Naive B cell (primary cell): ENCODE measurements around the gene TFCP2L1. TPM values are rescaled to one million over a fixed set of nuclear protein-coding genes. Genes with fewer than 3 reads are reported as not detected.
A peak's percentile ranks its signal among the peaks of the same experiment; 100 is the strongest.

Source experiments
- ATAC-seq, 2 donors: fragments of 150-1000 bp; cut with Tn5 transposase; 2 replicates each; pipeline ENCODE4 v1.10.0; 2021; ENCODE audit warnings: low read depth in 2 of 2, mild to moderate bottlenecking in 2 of 2, moderate library complexity in 2 of 2
- DNase-seq: peaks from one replicate; pipeline ENCODE4 v3.0.0; 2022
- H3K27ac Mint-ChIP-seq, 6 donors: one replicate each; pipeline ENCODE4 v1.8.0; 2020 to 2022; ENCODE audit warnings: mild to moderate bottlenecking in 6 of 6, mixed read lengths in 6 of 6, moderate library complexity in 5 of 6, inconsistent platforms in 2 of 6
- H3K27me3 Mint-ChIP-seq, 3 donors: one replicate each; pipeline ENCODE4 v1.8.0; 2021 to 2022; ENCODE audit warnings: mixed read lengths in 3 of 3, mild to moderate bottlenecking in 1 of 3
- H3K36me3 Mint-ChIP-seq, 2 donors: one replicate each; pipeline ENCODE4 v1.8.0; 2020 to 2022; ENCODE audit warnings: mixed read lengths in 2 of 2, inconsistent platforms in 1 of 2, mild to moderate bottlenecking in 1 of 2
- H3K4me1 Mint-ChIP-seq, 3 donors: one replicate each; pipeline ENCODE4 v1.8.0; 2020 to 2022; ENCODE audit warnings: mixed read lengths in 3 of 3, inconsistent platforms in 1 of 3, mild to moderate bottlenecking in 1 of 3, moderate library complexity in 1 of 3
- H3K4me3 Mint-ChIP-seq, 8 donors: one replicate each; pipeline ENCODE4 v1.8.0; 2020 to 2022; ENCODE audit warnings: mild to moderate bottlenecking in 8 of 8, mixed read lengths in 8 of 8, moderate library complexity in 8 of 8, inconsistent platforms in 2 of 8
- H3K9me3 Mint-ChIP-seq, 7 donors: one replicate each; pipeline ENCODE4 v1.8.0; 2020 to 2022; ENCODE audit warnings: mixed read lengths in 7 of 7, mild to moderate bottlenecking in 5 of 7, inconsistent platforms in 2 of 7, moderate library complexity in 1 of 7
- polyA plus RNA-seq, 6 donors: library from polyadenylated mRNA; unstranded; fragments of 300-500 nt; fragmentation: Illumina TruSeq; gene quantifications; one replicate each; pipeline ENCODE4 v1.2.3, GENCODE V29; 2021; ENCODE audit warnings: low read depth in 6 of 6

The TFCP2L1 gene
- polyA plus RNA-seq, 6 donors from 2014 or later, result not detected

DNA sequence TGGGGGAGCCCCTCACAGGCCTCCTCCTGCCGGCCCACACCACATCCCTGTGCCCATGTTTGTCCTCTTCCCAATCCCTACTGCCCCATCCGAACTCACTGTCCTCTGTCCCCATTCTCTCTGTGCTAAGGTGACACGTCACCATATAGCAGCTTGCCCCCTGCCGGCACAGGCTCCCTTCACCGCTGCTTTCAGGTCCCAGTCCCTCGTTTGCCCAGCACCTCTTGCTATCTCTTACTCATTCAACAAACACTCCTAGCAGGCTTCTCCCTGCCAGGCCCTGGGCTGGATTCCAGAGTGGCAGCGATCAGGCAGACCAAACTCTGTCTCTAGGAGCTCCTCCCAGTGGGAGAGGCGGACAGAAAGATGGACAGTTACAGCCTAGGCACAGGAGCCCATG is 74.3 kb downstream of the TFCP2L1 start:
- no peak overlapping the region for H3K27ac Mint-ChIP-seq
- DNase-seq (no peak), ATAC-seq (no peak)
- no peaks in the 10 kb centered on the region for H3K27me3 Mint-ChIP-seq
- H3K4me3 Mint-ChIP-seq, result peak overlapping the region in 1 of 8 donors; percentile 42
- H3K9me3 Mint-ChIP-seq, result peaks cover 0 to 2% (median 0%) of the 10 kb centered on the region in 7 donors
- no peaks in the 10 kb centered on the region for H3K4me1 Mint-ChIP-seq
- no peaks in the 10 kb centered on the region for H3K36me3 Mint-ChIP-seq

DNA sequence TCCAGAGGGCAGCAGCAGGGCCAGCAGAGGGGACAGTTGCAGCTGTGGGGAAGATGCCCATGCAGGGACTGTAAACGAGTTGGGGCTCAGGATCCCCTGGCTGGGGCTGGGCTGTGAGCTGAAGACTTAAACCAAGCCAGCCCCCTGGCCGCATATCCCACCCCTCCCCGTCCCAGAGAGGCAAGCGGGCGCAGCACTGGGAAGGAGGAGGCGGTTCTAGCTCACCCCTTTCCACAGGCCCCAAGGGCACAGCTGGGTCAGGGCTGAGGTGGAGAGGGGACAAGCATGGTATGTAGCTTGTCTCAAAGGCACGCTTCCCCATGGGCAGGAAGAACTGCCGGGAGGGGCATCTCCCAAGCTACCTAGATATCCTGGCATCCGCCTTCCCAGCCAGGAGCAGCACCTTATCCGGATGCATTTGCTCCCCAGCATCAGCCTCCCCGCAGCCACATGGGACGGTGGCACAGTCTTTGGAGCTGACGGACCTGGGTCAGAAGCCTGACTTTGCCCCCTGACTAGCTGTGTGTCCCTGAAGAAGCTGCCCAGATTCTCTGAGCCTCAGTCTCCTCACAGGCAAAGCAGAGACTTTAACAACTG is 75.9 kb downstream of the TFCP2L1 start:
- no peaks in the 10 kb centered on the region for H3K36me3 Mint-ChIP-seq
- no peak for ATAC-seq

DNA sequence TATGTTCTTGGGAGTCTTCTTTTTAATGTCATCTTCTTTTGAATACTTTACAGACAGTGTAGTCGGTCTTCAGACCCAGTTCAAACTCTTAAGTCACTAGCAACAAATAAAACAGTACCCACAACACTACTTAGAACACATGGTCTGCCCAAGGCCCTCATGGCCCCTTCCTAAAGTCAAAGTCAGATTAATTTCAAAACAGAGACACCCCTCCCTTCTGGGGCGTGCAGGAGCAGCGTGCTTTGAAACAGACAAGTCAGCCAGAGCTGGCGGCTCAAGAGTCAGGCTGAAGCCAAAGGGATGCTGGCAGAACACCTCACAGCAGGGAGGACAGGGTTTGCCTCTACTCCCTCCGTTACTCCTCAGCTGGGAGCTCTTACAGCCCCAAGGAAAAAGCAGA is 77.5 kb downstream of the TFCP2L1 start:
- no peak overlapping the region for H3K27ac Mint-ChIP-seq
- no peaks in the 10 kb centered on the region for H3K36me3 Mint-ChIP-seq
- no peaks in the 10 kb centered on the region for H3K4me1 Mint-ChIP-seq
- DNase-seq, result no peak
- no peak for ATAC-seq
- no peaks in the 10 kb centered on the region for H3K27me3 Mint-ChIP-seq
- H3K9me3 Mint-ChIP-seq, result peaks cover 0 to 2% (median 0%) of the 10 kb centered on the region in 7 donors
- H3K4me3 Mint-ChIP-seq, result peak overlapping the region in 1 of 8 donors; percentile 68

More for the DNA sequence above, 75.9 kb downstream of the TFCP2L1 start:
- no peak for DNase-seq
- H3K27me3 Mint-ChIP-seq, result no peaks in the 10 kb centered on the region
- peak overlapping the region in 1 of 6 donors; percentile 38 for H3K27ac Mint-ChIP-seq
- H3K9me3 Mint-ChIP-seq, result peaks cover 0 to 2% (median 0%) of the 10 kb centered on the region in 7 donors
- H3K4me1 Mint-ChIP-seq, result no peaks in the 10 kb centered on the region
- H3K4me3 Mint-ChIP-seq, result no peak overlapping the region

DNA sequence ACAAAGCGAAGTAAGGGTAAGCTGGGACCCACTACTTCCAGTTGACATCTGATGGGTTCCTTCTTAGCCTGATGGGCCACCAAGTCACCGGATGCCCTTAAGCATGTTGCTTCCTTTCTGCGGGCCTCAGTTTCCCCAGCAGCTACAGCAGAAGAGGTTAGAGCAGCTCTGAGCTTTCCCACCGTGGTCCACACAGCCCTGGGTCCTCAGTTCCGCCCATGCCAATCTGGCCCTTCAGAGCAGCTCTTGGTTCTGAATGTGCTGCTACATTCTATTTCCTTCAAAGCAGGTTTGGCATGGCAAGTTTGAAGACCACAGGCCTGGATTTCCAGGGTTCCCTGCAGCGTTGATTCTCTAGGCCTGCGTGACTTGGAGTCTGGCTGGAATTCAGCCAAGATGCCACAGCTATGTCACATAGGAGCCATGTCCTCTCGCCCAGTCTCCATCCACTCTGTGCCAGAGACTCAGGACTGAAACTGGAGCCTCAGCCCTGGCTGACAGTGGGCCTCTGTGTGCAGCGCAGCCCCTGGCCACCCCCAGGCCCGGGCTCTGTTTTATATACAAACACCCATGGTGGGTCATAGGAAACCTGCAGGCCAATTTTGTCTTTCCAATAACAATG is 79.6 kb downstream of the TFCP2L1 start:
- H3K4me1 Mint-ChIP-seq, result no peaks in the 10 kb centered on the region
- no peak for ATAC-seq
- DNase-seq, result no peak
- no peaks in the 10 kb centered on the region for H3K36me3 Mint-ChIP-seq
- H3K9me3 Mint-ChIP-seq, result peaks cover 0 to 2% (median 0%) of the 10 kb centered on the region in 7 donors
- H3K4me3 Mint-ChIP-seq, result peak overlapping the region in 1 of 8 donors; percentile 5
- no peaks in the 10 kb centered on the region for H3K27me3 Mint-ChIP-seq
- no peak overlapping the region for H3K27ac Mint-ChIP-seq

DNA sequence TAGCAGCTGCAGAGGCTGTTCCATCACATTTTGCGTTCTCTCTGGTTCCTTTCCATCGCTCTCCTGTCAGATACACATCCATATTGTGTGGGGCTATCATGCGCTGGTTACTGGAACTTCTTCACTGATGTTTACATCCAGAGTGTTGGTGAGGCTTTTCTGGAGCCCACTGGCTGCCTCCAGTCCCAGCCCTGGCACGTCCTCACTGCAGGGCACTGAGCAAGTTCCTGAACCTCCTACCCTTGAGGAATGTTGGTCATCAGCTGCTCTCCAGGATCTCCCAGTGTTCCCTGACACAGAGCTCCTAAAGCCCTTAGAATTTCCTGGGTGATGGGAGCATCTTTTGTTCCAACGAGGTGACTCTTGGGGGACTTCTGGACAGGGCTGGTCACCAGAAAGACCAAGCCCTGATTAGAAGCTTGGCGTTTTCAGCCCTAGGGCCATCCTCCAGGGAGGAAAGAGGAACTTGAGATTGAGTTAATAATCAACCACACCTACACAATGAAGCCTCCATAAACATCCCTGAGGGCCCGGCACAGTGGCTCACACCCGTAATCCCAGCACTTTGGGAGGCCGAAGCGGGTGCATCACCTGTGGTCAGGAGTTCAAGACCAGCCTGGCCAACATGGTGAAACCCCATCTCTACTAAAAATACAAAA is 81.3 kb downstream of the TFCP2L1 start:
- Mint-ChIP-seq H3K4me1 (no peaks in the 10 kb centered on the region), H3K36me3 (no peaks in the 10 kb centered on the region), H3K9me3 (peaks cover 0 to 2% (median 0%) of the 10 kb centered on the region in 7 donors), H3K27ac (peak overlapping the region in 1 of 6 donors; percentile 57), H3K27me3 (no peaks in the 10 kb centered on the region), H3K4me3 (no peak overlapping the region)
- DNase-seq, result no peak
- ATAC-seq, result no peak

DNA sequence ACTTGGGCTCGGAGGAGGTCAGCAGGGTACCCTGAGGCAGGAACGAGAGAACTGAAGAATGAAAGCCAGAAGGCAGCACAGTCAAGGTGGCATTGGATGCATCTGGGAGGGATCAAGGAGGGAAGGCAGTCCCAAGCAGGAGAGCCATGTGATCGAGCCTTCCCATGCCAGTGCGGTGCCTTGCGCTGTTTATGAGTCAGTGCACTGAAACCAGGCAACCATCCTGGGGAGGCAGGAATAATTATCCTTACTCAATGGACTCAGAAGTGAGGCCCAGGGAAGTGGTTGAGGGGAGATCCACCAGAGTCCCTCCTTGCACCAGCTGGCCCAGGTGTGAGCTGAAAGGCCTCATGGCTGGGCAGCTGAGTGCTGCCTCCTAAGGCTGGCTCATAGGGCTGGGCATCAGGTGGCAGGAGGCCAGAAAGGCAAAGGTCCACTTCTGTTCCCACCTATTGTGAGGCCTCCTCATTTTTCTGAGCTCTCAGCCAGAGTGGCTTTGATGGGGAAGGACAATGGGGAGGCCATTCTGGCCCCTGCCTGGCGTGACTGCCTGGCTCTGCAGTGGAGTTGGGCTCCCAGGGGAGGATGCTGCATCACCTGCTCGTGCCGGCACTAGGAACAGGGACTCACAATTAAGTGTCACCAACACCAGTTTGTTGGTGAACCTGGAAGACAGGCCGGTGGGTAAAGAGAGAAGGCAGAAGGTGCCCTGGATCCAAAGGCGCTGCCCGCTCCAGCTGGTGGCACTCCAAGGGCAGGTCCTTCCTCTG is 82.3 kb downstream of the TFCP2L1 start:
- H3K4me3 Mint-ChIP-seq, result no peak overlapping the region
- no peaks in the 10 kb centered on the region for H3K27me3 Mint-ChIP-seq
- H3K36me3 Mint-ChIP-seq, result no peaks in the 10 kb centered on the region
- ATAC-seq (no peak), DNase-seq (no peak)
- H3K27ac Mint-ChIP-seq, result no peak overlapping the region
- peaks cover 0 to 2% (median 0%) of the 10 kb centered on the region in 7 donors for H3K9me3 Mint-ChIP-seq
- H3K4me1 Mint-ChIP-seq, result no peaks in the 10 kb centered on the region

DNA sequence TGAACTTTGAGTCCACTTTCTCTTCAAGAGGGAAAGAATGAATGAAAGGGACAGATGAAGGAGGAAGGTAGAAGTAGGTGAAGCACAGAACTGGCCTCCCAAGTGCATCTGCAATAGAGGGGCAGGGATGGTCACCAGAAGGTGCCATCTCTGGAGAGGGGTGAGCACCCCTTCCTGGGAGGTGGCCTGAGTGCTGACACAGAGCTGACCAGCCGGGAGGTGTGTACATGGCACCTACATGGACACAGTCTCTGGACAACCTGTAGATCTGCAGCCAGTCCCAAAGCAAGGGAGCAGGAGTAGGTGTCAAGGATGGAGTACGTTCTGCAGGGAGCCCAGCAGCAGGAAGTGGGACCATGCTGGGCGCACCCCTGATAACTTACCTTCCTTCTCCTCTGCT is 83.2 kb downstream of the TFCP2L1 start:
- H3K9me3 Mint-ChIP-seq, result no peaks in the 10 kb centered on the region
- no peaks in the 10 kb centered on the region for H3K27me3 Mint-ChIP-seq
- DNase-seq (no peak), ATAC-seq (no peak)
- no peaks in the 10 kb centered on the region for H3K4me1 Mint-ChIP-seq
- H3K36me3 Mint-ChIP-seq, result no peaks in the 10 kb centered on the region
- H3K4me3 Mint-ChIP-seq, result no peak overlapping the region
- H3K27ac Mint-ChIP-seq, result no peak overlapping the region

DNA sequence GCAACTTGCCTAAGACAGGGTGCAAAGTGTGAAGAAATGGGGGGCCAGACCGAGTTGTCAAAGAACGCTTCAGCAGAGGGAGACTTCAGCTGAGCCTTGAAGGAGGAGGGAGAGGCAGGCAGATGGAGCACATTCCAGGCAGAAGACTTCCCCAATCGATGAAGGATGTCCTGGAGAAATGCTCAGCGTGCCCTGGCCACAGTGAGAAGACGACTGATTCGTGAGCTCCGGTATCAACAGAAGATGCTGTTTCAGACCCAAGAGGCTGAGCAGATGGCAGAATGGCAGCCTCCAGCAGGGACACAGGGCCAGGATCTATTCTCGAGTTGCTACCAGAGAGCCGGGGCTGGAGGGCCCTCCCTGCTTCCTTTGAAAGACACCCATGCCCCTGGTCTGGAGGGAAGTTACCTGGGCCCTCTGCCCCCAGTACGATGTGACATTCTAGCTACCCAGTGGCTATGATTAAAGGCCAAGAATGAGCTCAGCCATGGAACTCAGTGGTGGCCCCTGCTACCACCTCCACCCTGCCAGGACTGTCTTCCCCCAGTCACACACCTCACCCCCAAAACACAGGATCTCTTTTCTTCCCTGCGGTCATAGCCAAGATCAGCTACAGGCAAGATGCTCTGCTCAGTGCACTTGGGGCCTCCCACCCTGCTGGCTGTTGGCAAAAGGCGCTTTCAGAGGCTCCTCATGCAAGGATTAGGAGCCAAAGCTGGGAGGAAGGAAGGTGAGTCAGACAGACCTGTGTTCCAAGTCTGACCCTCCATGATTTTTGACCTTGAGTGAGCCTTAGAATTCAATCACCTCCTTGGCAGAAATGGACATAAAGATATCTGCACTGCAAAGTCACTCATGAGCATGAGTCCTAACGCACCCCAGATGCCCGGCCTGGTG is 84.3 kb downstream of the TFCP2L1 start:
- no peaks in the 10 kb centered on the region for H3K4me1 Mint-ChIP-seq
- no peaks in the 10 kb centered on the region for H3K9me3 Mint-ChIP-seq
- no peak for ATAC-seq
- no peak for DNase-seq
- no peaks in the 10 kb centered on the region for H3K36me3 Mint-ChIP-seq
- H3K27me3 Mint-ChIP-seq, result no peaks in the 10 kb centered on the region
- no peak overlapping the region for H3K4me3 Mint-ChIP-seq
- no peak overlapping the region for H3K27ac Mint-ChIP-seq

DNA sequence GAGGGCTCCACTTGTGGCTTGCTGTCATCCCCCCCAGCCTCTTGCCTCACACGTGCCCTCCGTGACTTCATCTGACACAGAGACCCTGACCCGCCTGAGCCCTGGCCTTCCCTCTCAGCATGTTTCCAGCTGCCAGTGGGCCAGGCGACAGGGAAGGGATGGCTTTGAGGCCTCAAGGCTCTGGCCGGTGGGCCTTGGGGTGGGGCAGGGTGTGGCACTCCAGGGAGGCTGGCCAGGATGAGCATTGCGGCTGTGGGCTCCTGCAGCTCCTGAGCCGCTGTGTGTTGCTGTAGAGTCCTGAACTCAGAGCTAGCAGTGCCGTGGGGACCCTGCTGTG is 85.0 kb downstream of the TFCP2L1 start:
- DNase-seq, result no peak
- no peaks in the 10 kb centered on the region for H3K4me1 Mint-ChIP-seq
- H3K27ac Mint-ChIP-seq, result no peak overlapping the region
- no peaks in the 10 kb centered on the region for H3K27me3 Mint-ChIP-seq
- ATAC-seq, result no peak
- no peaks in the 10 kb centered on the region for H3K9me3 Mint-ChIP-seq
- no peaks in the 10 kb centered on the region for H3K36me3 Mint-ChIP-seq
- no peak overlapping the region for H3K4me3 Mint-ChIP-seq

DNA sequence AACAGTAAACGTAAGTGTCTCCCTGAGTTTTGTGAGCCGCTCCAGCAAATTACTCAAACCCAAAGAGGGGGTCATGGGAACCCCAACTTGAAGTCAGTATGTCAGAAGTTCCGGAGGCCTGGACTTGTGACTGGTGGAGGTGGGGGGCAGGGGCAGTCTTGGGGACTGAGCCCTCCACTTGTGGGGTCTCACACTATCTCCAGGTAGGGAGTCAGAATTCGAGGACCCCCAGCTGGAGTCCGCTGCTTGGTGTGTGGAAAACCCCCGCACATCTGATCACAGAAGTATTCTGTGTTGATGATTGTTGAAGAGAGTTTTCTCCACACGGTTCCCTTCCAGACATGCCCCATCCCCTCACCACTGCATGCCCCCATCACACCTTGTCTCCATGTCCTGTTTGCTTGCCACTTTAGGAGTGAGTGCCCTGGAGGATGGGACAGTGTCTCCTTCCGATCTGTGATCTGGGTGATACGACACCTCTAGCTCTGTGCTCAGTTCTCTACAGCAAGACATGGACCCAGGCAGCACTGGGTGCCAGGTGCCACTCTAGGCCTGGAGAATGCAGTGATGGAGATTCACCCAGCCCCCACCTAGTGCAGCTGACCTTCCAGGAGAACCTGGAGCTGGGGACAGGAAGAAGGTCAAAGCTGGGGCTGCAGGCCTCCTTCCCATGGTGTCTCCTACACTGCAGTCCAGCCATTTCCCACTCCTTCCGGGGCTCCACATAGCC is 85.6 kb downstream of the TFCP2L1 start:
- Mint-ChIP-seq H3K4me1 (no peaks in the 10 kb centered on the region), H3K27me3 (no peaks in the 10 kb centered on the region), H3K9me3 (no peaks in the 10 kb centered on the region), H3K27ac (peak overlapping the region in 1 of 6 donors; percentile 28), H3K4me3 (peak overlapping the region in 1 of 8 donors; percentile 29), H3K36me3 (no peaks in the 10 kb centered on the region)
- ATAC-seq (no peak), DNase-seq (no peak)

DNA sequence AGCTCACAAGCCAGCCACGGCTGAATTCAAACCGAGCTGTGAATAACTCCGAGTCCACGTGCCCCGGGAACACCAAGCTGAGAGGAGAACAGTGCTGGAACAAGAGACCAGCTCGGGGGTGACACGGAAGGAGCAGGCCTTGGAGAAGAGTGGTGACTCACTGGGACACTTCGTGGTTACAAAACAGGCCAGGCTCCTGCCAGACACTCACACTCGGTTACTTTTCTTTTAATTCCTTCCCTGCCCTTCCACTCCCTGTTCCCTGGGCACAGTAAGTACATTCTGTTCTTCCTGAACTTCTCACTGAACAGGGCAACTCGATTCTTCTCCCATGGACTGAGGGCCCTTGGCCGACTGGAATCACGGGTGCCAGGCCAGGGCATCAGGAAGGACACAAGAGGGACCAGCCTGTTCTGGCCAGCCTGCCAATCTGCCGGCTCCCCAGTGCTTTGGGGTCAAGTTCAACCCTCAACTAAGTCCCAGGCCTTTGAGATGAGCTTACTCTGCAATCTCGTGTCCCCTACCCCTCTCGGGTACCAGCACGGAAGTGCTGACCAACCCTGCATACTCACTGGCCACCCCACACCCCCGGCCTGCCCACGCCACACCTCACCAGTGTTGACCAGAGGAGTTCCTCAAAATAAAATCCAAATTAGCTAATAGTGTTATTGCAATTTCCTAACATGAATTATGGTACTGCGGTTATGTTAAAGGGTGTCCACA is 87.5 kb downstream of the TFCP2L1 start:
- Mint-ChIP-seq H3K4me3 (no peak overlapping the region), H3K4me1 (no peaks in the 10 kb centered on the region), H3K27me3 (no peaks in the 10 kb centered on the region), H3K27ac (no peak overlapping the region), H3K9me3 (peaks cover 0 to 3% (median 0%) of the 10 kb centered on the region in 7 donors), H3K36me3 (no peaks in the 10 kb centered on the region)
- ATAC-seq, result no peak
- no peak for DNase-seq

DNA sequence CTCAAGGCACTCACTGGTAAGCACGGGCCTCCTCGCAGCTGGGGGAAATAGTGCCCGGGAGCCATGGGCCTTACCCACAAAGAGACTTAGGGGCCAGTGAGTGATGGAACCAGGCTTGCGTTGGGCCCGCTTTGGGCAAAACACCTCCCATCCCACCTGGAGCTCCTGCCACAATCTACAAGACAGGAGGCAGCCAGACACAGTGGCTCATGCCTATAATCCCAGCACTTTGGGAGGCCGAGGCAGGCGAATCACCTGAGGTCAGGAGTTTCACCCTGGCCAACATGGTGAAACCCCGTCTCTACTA is 88.2 kb downstream of the TFCP2L1 start:
- H3K4me1 Mint-ChIP-seq, result no peaks in the 10 kb centered on the region
- DNase-seq (no peak), ATAC-seq (no peak)
- H3K9me3 Mint-ChIP-seq, result peaks cover 0 to 3% (median 0%) of the 10 kb centered on the region in 7 donors
- H3K4me3 Mint-ChIP-seq, result no peak overlapping the region
- no peaks in the 10 kb centered on the region for H3K27me3 Mint-ChIP-seq
- H3K36me3 Mint-ChIP-seq, result no peaks in the 10 kb centered on the region
- no peak overlapping the region for H3K27ac Mint-ChIP-seq
